HEK293 (cell line): Measurements from ENCODE around the gene ELN.

Experiments
- CTCF ChIP-seq: fragments of 450-650 bp; formaldehyde crosslinking; IDR thresholded peaks from 2 replicates; pipeline ENCODE4 v1.5.1; 2016; ENCODE audit warnings: missing biosample characterization, missing genetic modification characterization
- PBX3 ChIP-seq: sonication (generic); formaldehyde crosslinking; IDR thresholded peaks from 2 replicates; pipeline ENCODE4 v1.8.1; 2022; ENCODE audit warnings: mild to moderate bottlenecking, moderate library complexity, missing genetic modification reagents
- ZBTB8A ChIP-seq: fragments of 450-650 bp; formaldehyde crosslinking; IDR thresholded peaks from 2 replicates; pipeline ENCODE4 v1.5.1; 2016; ENCODE audit warnings: missing biosample characterization, missing genetic modification characterization
- ZNF169 ChIP-seq: fragments of 450-650 bp; formaldehyde crosslinking; IDR thresholded peaks from 2 replicates; pipeline ENCODE4 v1.5.1; 2016; ENCODE audit warnings: missing biosample characterization, missing genetic modification characterization
- ZNF324 ChIP-seq: fragments of 450-650 bp; formaldehyde crosslinking; IDR thresholded peaks from 2 replicates; pipeline ENCODE4 v1.5.1; 2016; ENCODE audit warnings: missing biosample characterization, missing genetic modification characterization
- ZNF354C ChIP-seq: fragments of 450-650 bp; formaldehyde crosslinking; IDR thresholded peaks from 2 replicates; pipeline ENCODE4 v1.5.1; 2016; ENCODE audit warnings: missing biosample characterization, missing genetic modification characterization, low read depth, borderline replicate concordance
- ZNF639 ChIP-seq: fragments of 450-650 bp; formaldehyde crosslinking; IDR thresholded peaks from 2 replicates; pipeline ENCODE4 v1.5.1; 2016; ENCODE audit warnings: missing biosample characterization, missing genetic modification characterization

GRCh38 chr7:74083928-74084721 lies 56.2 kb downstream of the ELN start:
- no peak for TF ChIP-seq ZNF169
- TF ChIP-seq ZBTB8A: no peak
- TF ChIP-seq PBX3 (CRISPR knock-in tag): no peak
- TF ChIP-seq ZNF324: no peak
- TF ChIP-seq ZNF354C: no peak
- no peak for TF ChIP-seq CTCF
- no peak for TF ChIP-seq ZNF639
